K562 (cell line): ENCODE data around the gene COPG2. TPM values are rescaled to one million over a fixed set of nuclear protein-coding genes. Genes with fewer than 3 reads are reported as not detected.

Source experiments
- ATAC-seq: fragments of 200-7000 bp; cut with Tn5 transposase; 3 replicates; pipeline ENCODE4 v1.9.1; 2020; ENCODE audit warnings: moderate library complexity
- BruUV-seq: library from RNA; stranded (reverse); fragments of 400-500 nt; replicated peaks from 2 replicates; lab custom pipeline; 2021; lab: Mats Ljungman, UMichigan
- CTCF ChIA-PET: fragments of 300-600 bp; formaldehyde crosslinking; extraction: SDS; loops from one replicate; lab custom pipeline; 2021; ENCODE audit warnings: low intra/inter-chr PET ratio; lab: Yijun Ruan, JAX
- POLR2A ChIA-PET: fragments of 300-600, 350-650 bp; sonication (Branson Sonifier 250); formaldehyde crosslinking; extraction: SDS; loops from one replicate; lab custom pipeline; 2021; ENCODE audit warnings: antibody characterized with exemption, inconsistent platforms; lab: Yijun Ruan, JAX
- DNase-seq, 4 experiments: peaks; one replicate each; pipeline versions ENCODE4 v3.0.0 to v3.0.0-alpha.2; 2011 to 2018; ENCODE audit warnings: low spot score in 3 of 4, mixed read lengths in 3 of 4; ENCODE audit errors: extremely low read depth in 1 of 4
- FAIRE-seq: peaks from 2 replicates; lab custom pipeline; 2011; peaks lifted over from hg19 to GRCh38; lab: Jason Lieb, UNC
- H2AFZ ChIP-seq: 2 replicates; pipeline ENCODE4 v1.6.0; 2011; ENCODE audit warnings: low read depth, low read length, control low read depth, inconsistent platforms
- H3K27ac ChIP-seq: fragments of 200-600 bp; 3 replicates; pipeline ENCODE4 v1.8.0; 2011; ENCODE audit warnings: low read depth, mild to moderate bottlenecking, control low read depth, inconsistent platforms, low read length, moderate library complexity, mixed read lengths; ENCODE audit errors: extremely low read depth
- H3K27me3 ChIP-seq, 2 experiments: fragments of 300-600 bp in 1 of 2; 2 replicates in 1 of 2; 3 replicates in 1 of 2; pipeline versions ENCODE4 v1.6.0 to v1.8.0; 2011; ENCODE audit warnings: inconsistent platforms in 2 of 2, low read length in 2 of 2, mild to moderate bottlenecking in 1 of 2, mixed read lengths in 1 of 2, moderate library complexity in 1 of 2; ENCODE audit not compliant: control insufficient read depth in 2 of 2, insufficient read depth in 2 of 2
- H3K36me3 ChIP-seq: fragments of 300-600 bp; 3 replicates; pipeline ENCODE4 v1.8.0; 2011; ENCODE audit warnings: mild to moderate bottlenecking, low read length, inconsistent platforms; ENCODE audit not compliant: control insufficient read depth, insufficient read depth
- H3K4me1 ChIP-seq, 2 experiments: fragments of 200-600 bp in 1 of 2; replicated peaks in 1 of 2; 2 replicates in 1 of 2; 3 replicates in 1 of 2; pipeline versions ENCODE4 v1.5.1 to v1.8.0; 2011; ENCODE audit warnings: inconsistent platforms in 2 of 2, low read length in 2 of 2, mild to moderate bottlenecking in 1 of 2, mixed read lengths in 1 of 2, moderate library complexity in 1 of 2; ENCODE audit not compliant: control insufficient read depth in 2 of 2, insufficient read depth in 2 of 2
- H3K4me2 ChIP-seq: 2 replicates; pipeline ENCODE4 v1.6.1; 2011; ENCODE audit warnings: low read length, control low read depth, inconsistent platforms, mixed read lengths; ENCODE audit not compliant: insufficient read depth
- H3K4me3 ChIP-seq: fragments of 200-600 bp; sonication (generic), shearing (Covaris generic); 2 replicates; pipeline ENCODE4 v1.5.1; 2016; ENCODE audit warnings: control low read depth, inconsistent platforms
- H3K79me2 ChIP-seq: fragments of 200-600 bp; 3 replicates; pipeline ENCODE4 v1.8.0; 2011; ENCODE audit warnings: low read length, inconsistent platforms; ENCODE audit not compliant: control insufficient read depth, insufficient read depth
- H3K9ac ChIP-seq, 2 experiments: 2 replicates each; pipeline versions ENCODE4 v1.6.0 to v1.6.1; 2011; ENCODE audit warnings: low read depth in 2 of 2, low read length in 2 of 2, control low read depth in 1 of 2, inconsistent platforms in 1 of 2, mild to moderate bottlenecking in 1 of 2, mixed read lengths in 1 of 2; ENCODE audit not compliant: insufficient read depth in 1 of 2
- H3K9me1 ChIP-seq: one replicate; pipeline ENCODE4 v1.6.0; 2011; ENCODE audit warnings: inconsistent platforms, mild to moderate bottlenecking, low read length, moderate library complexity; ENCODE audit not compliant: control insufficient read depth, insufficient read depth
- H3K9me3 ChIP-seq: replicated peaks from 2 replicates; pipeline ENCODE4 v1.5.1; 2011; ENCODE audit warnings: low read depth, low read length, inconsistent platforms; ENCODE audit not compliant: control insufficient read depth, insufficient read depth
- H4K20me1 ChIP-seq: replicated peaks from 2 replicates; pipeline ENCODE4 v1.6.1; 2011; ENCODE audit warnings: low read length, inconsistent platforms, mixed read lengths; ENCODE audit not compliant: control insufficient read depth, insufficient read depth
- CBX5 ChIP-seq: IDR thresholded peaks from 2 replicates; pipeline ENCODE4 v1.6.1; 2014; ENCODE audit warnings: low read depth, borderline replicate concordance
- HNRNPK ChIP-seq: fragments of 200-400 bp; formaldehyde crosslinking; IDR thresholded peaks from one replicate; pipeline ENCODE4 v1.6.1; 2018; ENCODE audit warnings: mild to moderate bottlenecking, low read depth, low read length; ENCODE audit not compliant: poor library complexity, severe bottlenecking
- PCBP2 ChIP-seq: fragments of 200-400 bp; formaldehyde crosslinking; IDR thresholded peaks from 2 replicates; pipeline ENCODE4 v1.6.1; 2018; ENCODE audit warnings: low read length, low read depth, mild to moderate bottlenecking, moderate library complexity; ENCODE audit not compliant: poor library complexity, severe bottlenecking
- POLR2A ChIP-seq: fragments of 450-650 bp; conservative IDR thresholded peaks from 2 replicates; pipeline ENCODE4 v1.6.1; 2016
- POLR2G ChIP-seq: fragments of 200-400 bp; formaldehyde crosslinking; IDR thresholded peaks from 2 replicates; pipeline ENCODE4 v1.6.1; 2017; ENCODE audit warnings: low read depth, mild to moderate bottlenecking, antibody characterized with exemption, low read length, moderate library complexity
- POLR2H ChIP-seq: IDR thresholded peaks from 2 replicates; pipeline ENCODE4 v1.6.1; 2016; ENCODE audit warnings: missing genetic modification characterization, low read depth, mild to moderate bottlenecking, control low read depth, missing compliant biosample characterization, moderate library complexity
- PTRF ChIP-seq: fragments of 450-650 bp; IDR thresholded peaks from 2 replicates; pipeline ENCODE4 v1.6.1; 2016; ENCODE audit warnings: mild to moderate bottlenecking, missing genetic modification characterization, missing compliant biosample characterization
- PURB ChIP-seq: sonication (generic); formaldehyde crosslinking; IDR thresholded peaks from 2 replicates; pipeline ENCODE4 v1.9.0; 2021; ENCODE audit warnings: low read depth, mild to moderate bottlenecking, missing genetic modification reagents
- RBM39 ChIP-seq: fragments of 200-400 bp; formaldehyde crosslinking; optimal IDR thresholded peaks from 2 replicates; pipeline ENCODE3; 2018; ENCODE audit warnings: low read depth, low read length
- RNF2 ChIP-seq: sonication (generic); IDR thresholded peaks from 2 replicates; pipeline ENCODE4 v1.6.1; 2016
- SMAD4 ChIP-seq: fragments of 250-450 bp; sonication (Bioruptor Pico); conservative IDR thresholded peaks from 2 replicates; pipeline ENCODE4 v1.8.0; 2021; ENCODE audit warnings: inconsistent platforms, mild to moderate bottlenecking, moderate library complexity
- STAT6 ChIP-seq: sonication (generic); formaldehyde crosslinking; IDR thresholded peaks from 2 replicates; pipeline ENCODE4 v1.8.1; 2023; ENCODE audit warnings: mild to moderate bottlenecking, missing genetic modification reagents
- ZNF133 ChIP-seq: fragments of 250-450 bp; sonication (Bioruptor Pico); IDR thresholded peaks from 2 replicates; pipeline ENCODE4 v1.4.0; 2020; ENCODE audit warnings: mild to moderate bottlenecking
- ZNF507 ChIP-seq: conservative IDR thresholded peaks from 2 replicates; pipeline ENCODE4 v1.6.1; 2017; ENCODE audit warnings: missing genetic modification characterization, missing compliant biosample characterization
- WGBS: fragments of 100-300 bp; shearing (Covaris generic); methylation state at CpG from one replicate; pipeline ENCODE4 v1.1.6; 2016; ENCODE audit warnings: low coverage, mixed read lengths; ENCODE audit not compliant: insufficient coverage; ENCODE audit errors: missing lambda C conversion rate; 5-methylcytosine and 5-hydroxymethylcytosine counted together
- in situ Hi-C: fragments of 300-500 bp; cut with MboI; formaldehyde crosslinking; loops from 4 replicates; pipeline ENCODE4 v1.15.0; 2018; ENCODE audit warnings: inconsistent platforms, mixed read lengths
- intact Hi-C: fragments of 100-400 bp; cut with micrococcal nuclease; formaldehyde crosslinking; loops from 2 replicates; pipeline ENCODE4 v1.14.2; 2022
- polyA plus RNA-seq, 8 experiments: library from polyadenylated mRNA; depleted of rRNA in 4 of 8; stranded (reverse) in 5 of 8; unstranded in 3 of 8; fragments of >200 nt; fragmentation: Nextera tagmentation in 2 of 8; fragmentation: Illumina TruSeq in 1 of 8; extraction: Ambion mirVana in 2 of 8; extraction: Trizol in 1 of 8; gene quantifications; 2 replicates each; pipeline versions ENCODE4 v1.2.1 to v1.2.3, GENCODE V29; 2011 to 2014; ENCODE audit warnings: inconsistent platforms in 1 of 8, missing spikeins in 1 of 8
- total RNA-seq, 7 experiments: library from RNA; depleted of rRNA in 6 of 7; stranded (reverse); fragments of >200 nt in 6 of 7; fragmentation: Illumina TruSeq in 2 of 7; extraction: Trizol in 2 of 7; gene quantifications; 2 replicates each; pipeline versions ENCODE4 v1.2.1 to v1.2.3, GENCODE V29; 2011 to 2021; ENCODE audit warnings: low replicate concordance in 1 of 7
- TF ChIP-seq, protein P1 (sequence below): sonication (generic); formaldehyde crosslinking; IDR thresholded peaks from 2 replicates; pipeline ENCODE4 v1.5.0; 2020; ENCODE audit warnings: missing genetic modification reagents

Gene COPG2
- total and polyA plus RNA-seq, 9 of the 15 experiments (the other 6 are each of a cell fraction or from before 2014, with no cell fraction given): 6.6 to 104 (median 32.5) TPM

GRCh38 chr7:130471974-130472373, 196.6 kb downstream of the COPG2 start:
- no peak for FAIRE-seq
- CTCF ChIA-PET: no interaction called here
- in situ Hi-C loops: no loop called here

DNA sequence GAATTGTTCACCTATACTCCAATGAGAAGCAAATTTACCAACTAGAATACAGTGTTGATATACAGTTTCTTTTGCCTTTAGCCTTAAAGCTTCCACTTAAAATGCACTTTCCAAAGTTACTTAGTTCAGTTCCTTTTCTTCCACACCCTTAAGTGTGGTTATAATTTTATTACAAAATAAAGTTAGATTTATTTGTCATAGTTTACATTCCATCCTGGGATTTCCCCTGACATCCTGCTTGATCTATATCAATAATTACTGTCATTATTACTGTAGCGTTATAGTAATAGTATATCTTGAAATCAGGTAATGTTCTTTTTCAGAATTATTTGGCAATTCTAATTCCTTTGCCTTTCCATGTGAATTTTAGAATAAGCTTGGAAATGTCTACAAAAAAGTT, 199.9 kb downstream of the COPG2 start:
- no peak for FAIRE-seq
- POLR2A ChIA-PET: interaction anchor here (0.6 kb wide), 1 partner anchor 13 kb away, joined by 3 read pairs; no protein-coding TSS in a partner anchor
- in situ Hi-C loops: no loop called here

More at GRCh38 chr7:130471974-130472373, 196.6 kb downstream of the COPG2 start:
- H3K9me3 ChIP-seq: no peaks in the 10 kb centered on the region
- H3K27ac ChIP-seq: no peak overlapping the region
- no peaks in the 10 kb centered on the region for H3K79me2 ChIP-seq
- no peak overlapping the region for H3K9ac ChIP-seq
- no peaks in the 10 kb centered on the region for H4K20me1 ChIP-seq
- H3K36me3 ChIP-seq: no peaks in the 10 kb centered on the region
- BruUV-seq: no TSS peak
- H3K9me1 ChIP-seq: no peaks in the 10 kb centered on the region
- 2% methylated on average over 2 of the region's 2 CpGs for WGBS
- DNase-seq (no peak), ATAC-seq (no peak)
- TF ChIP-seq POLR2A (no peak), RBM39 (no peak), PCBP2 (peak; percentile 88), PURB (CRISPR knock-in tag) (no peak), HNRNPK (peak; percentile 43)
- POLR2A ChIA-PET: interaction anchor here (0.7 kb wide), 1 partner anchor 13 kb away, joined by 7 read pairs; no protein-coding TSS in a partner anchor
- H3K4me3 ChIP-seq: no peak overlapping the region
- H2AFZ ChIP-seq: no peak overlapping the region
- intact Hi-C loops: no loop called here
- H3K4me1 ChIP-seq: no peaks in the 10 kb centered on the region
- H3K27me3 ChIP-seq: peaks cover 15 to 23% of the 10 kb centered on the region in 2 experiments
- no peak overlapping the region for H3K4me2 ChIP-seq

More for the DNA sequence above, 199.9 kb downstream of the COPG2 start:
- Histone ChIP-seq H3K4me2 (no peak overlapping the region), H3K27me3 (no peaks in the 10 kb centered on the region), H3K79me2 (no peaks in the 10 kb centered on the region), H3K9me1 (no peaks in the 10 kb centered on the region), H3K27ac (no peak overlapping the region), H3K4me1 (0 out of 5 replicates have a peak, but pooled peaks cover 0 to 4% of the 10 kb centered on the region in 2 experiments), H3K9me3 (no peaks in the 10 kb centered on the region), H2AFZ (no peak overlapping the region), H3K36me3 (no peaks in the 10 kb centered on the region; the same call in 2 of the 3 replicates), H4K20me1 (no peaks in the 10 kb centered on the region), H3K4me3 (no peak overlapping the region), H3K9ac (no peak overlapping the region)
- no TSS peak for BruUV-seq
- ATAC-seq (no peak), DNase-seq (no peak)
- TF ChIP-seq STAT6 (CRISPR knock-in tag) (no peak), POLR2G (no peak), CBX5 (no peak), ZNF507 (tag) (no peak), ZNF133 (CRISPR knock-in tag) (no peak), RNF2 (no peak), SMAD4 (CRISPR knock-in tag) (no peak), PTRF (no peak), POLR2H (tag) (no peak)
- TF ChIP-seq, protein P1, sequence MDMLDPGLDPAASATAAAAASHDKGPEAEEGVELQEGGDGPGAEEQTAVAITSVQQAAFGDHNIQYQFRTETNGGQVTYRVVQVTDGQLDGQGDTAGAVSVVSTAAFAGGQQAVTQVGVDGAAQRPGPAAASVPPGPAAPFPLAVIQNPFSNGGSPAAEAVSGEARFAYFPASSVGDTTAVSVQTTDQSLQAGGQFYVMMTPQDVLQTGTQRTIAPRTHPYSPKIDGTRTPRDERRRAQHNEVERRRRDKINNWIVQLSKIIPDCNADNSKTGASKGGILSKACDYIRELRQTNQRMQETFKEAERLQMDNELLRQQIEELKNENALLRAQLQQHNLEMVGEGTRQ (CRISPR knock-in tag): no peak
- WGBS: 0% methylated on average over 1 of the region's 1 CpG
- CTCF ChIA-PET: no interaction called here
- intact Hi-C loops: no loop called here
